MV-4-11 (cell line): Measurements from ENCODE around the gene GRM2.

Source experiments
- DNase-seq: peaks from one replicate; lab custom pipeline; 2025; lab: John Stamatoyannopoulos, UW

The GRM2 gene

DNA sequence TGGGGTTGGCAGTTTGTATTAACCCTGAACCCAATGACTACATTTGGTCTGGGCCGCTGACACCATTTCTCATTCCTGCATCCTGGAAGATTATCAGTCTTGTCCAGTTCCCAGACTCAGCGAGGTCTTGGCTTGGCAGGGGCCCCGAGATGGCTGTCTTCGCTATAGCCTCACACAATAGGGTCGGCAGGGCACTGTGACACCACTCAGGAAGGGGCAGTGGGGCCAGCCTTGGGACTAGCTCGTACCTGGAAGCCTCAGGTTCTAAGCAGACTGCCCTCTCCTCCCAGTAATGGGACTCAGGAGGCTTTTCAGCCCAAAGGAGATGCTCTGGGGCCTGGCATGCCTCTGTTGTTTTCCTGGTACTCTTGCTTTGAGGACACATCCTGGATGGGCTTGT is 26.7 kb upstream of the GRM2 start:
- no peak for DNase-seq

DNA sequence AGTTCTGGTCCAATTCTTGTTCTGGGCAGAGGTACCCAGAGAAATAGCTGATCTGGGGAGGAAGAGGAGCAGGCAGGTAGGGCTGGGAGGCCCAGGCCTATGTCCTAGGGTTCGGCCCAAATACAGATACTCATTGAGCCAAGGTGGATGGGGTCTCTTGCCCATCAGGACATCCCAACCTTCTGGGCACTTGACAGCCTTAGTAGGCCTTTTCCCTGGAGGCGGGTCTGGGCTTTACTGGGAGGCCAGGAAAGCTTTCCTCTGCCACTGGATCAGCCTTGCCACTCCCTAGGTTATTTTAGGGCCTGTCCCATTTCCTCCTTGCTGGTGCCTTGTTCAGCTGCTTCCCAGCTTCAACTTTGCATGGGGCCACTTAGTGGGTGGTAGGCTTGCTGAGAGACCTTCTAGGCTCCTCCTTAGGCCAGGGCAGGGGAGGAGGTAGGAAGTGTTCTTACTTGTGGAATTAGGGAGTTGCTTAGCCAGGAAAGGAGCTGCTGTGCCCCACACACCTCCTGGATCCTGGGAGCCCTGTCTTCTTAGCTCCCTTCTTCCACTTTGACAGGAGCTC is 26.1 kb upstream of the GRM2 start:
- DNase-seq: no peak

DNA sequence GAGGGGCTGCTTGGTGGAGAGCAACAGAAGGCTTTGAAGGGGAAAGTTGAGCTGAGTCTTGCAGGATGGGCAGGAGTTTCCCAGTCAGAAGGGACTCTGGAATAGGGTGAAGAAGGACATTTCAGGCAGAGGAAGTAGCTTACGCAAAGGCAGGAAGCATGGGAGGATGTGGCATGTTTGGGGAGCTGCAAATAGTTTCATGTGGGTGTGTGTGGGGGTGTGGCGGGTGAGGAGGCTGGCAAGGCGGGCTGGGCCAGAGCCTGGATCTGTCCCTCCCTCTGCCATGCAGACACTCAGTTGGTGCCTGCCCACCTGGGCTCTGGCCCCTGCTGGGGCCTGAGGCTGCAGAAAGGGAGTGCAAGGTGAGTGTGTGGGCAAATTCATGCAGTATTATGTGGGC is 25.4 kb upstream of the GRM2 start:
- peak; percentile 75 for DNase-seq

DNA sequence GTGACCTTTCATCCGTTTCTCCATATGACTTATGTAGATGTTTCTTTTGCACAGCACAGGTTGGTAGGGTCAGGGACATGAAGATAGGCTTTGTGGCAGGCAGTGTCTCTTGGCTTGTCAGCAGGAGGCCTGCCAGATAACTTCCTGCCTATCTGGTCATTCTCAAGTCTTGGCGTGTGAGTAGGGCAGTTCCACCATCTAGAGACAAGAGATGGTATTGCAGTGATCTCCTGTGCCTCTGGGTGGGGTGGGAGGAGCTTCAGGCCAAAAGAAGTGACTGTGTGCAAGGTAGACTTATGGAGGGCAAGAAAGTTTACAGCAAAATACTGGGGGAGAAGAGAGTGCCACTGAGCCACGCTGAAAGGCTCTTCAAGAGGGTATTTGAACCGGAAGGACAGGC is 24.8 kb upstream of the GRM2 start:
- DNase-seq: peak; percentile 93

DNA sequence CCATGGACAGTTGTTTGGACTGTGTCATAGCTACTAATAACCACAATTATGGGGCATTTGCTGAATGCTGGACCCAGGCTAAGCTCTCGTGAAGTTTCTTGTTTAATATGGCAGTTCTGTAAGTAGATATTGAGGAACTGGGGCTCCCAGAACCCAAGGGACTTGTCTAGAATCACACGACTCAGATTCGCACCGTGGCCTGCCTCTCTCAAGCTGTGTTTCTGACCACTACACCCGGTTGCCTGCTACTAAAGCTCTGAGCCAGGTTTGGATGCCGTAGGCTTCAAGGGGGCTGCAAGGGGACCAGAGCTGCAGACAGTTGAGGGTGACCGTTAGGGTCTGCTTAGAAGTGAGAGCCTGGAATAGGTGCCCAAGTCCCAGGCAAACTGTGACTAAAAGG is 24.3 kb upstream of the GRM2 start:
- DNase-seq: no peak

DNA sequence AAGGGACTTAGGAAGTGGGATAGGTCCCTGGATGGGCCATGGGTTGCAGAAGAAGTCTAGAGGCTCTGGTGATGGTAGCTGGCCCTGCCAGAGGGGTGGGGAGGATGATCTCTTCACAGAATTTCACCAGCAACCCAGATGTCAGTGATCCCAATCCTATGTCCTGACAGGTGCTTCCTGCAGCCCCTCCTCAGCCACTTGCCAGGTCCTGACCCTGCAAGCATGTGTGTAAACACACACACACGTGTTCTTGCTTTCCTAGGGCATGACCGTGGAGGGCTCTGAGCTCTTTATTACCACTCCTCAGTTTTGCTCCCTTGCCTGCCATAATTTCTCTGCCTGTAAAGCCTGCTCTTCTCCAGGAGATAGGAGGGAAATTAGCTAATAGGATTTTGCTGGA is 23.3 kb upstream of the GRM2 start:
- DNase-seq: no peak

DNA sequence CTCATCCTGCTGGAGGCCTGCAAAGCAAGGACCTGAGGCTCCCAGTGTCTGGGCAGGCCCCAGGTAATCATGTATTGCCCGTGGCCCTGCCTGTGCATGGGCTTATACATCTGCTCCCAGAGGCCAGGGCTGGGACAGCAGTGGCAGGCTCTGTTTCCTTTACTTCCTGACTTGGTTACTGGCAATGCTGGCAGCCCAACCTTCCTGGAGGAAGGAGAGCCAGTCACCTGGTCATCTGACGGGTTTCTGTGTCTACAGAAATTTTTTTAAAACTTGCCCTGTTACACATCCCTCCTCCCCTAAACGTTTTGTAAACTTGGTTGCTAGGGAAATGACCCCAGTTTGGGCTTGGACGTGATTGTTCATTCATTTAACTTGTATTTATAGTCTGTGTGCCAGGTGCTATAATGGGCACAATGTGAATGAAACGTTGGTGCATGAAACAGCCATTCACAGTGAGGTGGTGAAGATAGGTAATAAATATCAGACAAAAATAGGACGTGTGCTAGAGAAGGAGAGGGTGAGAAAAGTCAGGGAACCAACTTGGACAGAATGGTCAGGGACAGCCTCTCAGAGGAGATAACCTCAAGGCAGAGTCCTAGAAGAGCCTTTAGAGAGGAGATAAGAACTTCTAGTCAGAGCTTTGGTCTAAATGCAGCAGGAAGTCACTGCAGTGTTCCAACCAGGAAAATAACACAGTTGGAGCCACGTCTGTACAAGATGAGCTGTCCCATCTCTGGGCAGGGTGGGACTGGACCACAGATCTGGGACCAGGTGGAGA is 21.7 kb upstream of the GRM2 start:
- DNase-seq: no peak

DNA sequence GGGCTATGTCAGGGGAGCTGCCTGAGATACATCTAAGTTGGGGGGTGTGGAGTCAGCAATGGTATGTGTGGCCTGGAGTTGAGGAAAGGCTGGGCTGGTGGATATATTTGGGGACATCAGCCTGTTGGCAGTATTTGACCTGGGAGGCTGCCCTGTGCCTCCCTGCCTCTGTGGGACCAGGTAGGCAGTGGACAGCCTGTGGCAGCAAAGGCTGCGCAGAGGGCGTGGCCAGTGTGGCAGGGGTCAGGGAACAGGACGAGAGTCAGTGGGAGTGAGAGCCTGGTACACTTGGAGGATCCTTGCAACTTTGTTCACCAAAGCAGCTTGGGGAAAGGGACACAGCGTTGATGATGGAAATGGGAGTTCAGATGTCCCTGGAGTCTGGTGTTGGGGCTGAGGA is 20.8 kb upstream of the GRM2 start:
- no peak for DNase-seq

DNA sequence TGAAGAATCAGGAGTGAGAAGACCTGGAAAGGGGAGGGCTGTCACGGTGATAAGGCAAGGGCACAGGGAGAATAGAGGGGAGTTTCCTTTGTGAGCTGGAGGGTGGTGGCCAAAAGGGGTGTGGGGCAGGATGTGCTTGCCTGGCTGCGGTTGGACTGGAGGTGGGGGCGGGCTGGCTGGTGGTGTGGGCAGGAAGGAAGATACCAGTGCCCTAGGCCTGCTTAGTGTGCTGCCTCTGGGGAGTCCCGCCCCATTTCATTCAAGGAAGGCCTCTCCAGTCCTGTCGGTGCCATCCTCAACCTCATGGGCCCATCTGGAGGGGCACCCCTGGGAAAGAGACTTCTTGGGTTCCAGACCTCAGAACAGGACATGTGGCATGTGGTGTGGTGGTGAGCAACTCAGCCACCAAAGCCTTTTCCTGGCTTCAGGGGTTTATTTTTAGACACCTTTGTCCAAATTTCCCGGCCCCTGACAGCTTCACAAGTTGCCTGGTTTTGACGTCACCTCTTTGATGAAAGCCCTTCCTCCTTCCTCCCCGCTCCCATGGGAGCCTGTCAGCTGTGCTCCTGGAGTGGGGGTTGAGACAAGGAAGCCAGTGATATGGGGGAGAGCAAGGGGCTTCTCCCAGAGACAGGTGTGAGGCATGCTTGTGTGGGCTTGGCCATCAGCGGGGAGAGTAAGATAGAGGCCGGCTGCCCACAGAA is 20.2 kb upstream of the GRM2 start:
- DNase-seq: peak; percentile 73

DNA sequence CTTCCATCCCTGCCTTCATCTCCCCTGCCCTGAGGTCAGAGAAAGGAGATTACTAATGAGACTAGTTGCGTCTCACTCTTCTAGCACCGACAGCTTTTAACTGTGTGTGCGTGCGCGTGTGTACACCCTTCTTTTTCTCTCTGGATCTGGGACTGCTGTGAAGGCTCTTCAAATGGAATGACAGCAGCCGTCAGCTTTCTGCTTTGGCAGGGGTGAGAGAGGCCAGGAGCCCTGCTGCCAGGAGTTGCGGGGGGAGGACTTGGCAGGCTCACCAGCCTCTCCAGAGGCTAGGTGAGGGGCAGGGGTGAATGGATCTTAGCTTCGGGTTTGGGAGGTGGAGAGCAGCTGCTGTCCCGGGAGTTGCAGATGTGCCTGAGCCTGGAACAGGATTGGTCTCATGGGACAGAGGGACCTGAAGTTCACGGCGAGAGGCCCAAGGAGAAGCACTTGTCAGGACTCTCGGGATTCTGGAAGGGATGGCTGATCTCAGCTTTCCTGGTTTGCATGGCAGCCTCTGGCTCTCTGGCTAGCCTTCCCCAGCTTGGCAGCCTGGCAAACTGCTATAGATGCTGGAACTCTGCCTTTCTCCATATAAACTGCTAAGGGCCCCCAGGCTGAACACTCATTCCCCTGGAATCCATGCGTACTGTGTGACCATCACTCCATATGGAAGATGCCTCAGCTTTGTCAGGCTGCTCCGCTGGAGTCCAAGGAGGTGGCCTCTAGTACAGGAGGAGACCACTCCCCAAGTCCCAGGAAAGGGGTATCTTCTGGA is 19.2 kb upstream of the GRM2 start:
- DNase-seq: no peak

DNA sequence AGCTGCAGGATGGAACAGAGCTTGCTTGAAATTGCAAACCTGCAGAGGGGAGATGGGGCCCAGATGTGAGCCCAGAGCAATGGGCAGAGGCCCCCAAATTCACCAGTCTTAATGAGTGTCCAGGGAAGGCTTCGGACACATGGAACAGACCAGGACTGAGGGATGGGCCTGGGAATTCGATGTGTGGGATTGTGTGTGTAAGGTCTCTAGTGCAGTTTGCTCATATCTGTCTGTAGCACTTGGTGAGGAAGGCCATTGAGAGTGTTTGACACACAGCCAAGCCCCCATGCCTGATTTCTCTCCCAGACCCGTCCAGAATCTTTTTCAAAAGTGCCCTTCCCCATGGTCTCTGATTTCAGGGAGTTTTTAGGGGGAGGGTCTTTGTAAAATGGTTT is 18.7 kb upstream of the GRM2 start:
- no peak for DNase-seq

DNA sequence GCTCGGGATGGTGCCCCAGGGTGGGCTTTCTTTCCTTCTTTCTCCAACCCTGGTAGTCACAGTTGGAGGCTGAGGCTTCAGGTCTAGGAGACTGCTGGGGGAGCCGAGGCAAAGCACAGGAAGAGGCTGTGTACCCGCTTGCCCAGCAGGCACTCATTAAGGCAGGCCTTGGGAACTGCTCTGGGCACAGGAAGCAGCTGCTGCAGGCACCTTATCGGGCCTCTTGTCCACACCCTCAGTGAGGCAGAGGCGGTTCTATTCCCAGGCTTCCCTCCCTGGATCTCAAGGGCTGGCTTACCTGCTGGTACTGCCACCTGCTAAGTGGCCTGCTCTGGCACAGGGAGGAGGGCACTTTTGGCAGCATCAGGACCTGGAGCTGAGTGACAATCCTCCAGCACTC is 15.8 kb upstream of the GRM2 start:
- no peak for DNase-seq

DNA sequence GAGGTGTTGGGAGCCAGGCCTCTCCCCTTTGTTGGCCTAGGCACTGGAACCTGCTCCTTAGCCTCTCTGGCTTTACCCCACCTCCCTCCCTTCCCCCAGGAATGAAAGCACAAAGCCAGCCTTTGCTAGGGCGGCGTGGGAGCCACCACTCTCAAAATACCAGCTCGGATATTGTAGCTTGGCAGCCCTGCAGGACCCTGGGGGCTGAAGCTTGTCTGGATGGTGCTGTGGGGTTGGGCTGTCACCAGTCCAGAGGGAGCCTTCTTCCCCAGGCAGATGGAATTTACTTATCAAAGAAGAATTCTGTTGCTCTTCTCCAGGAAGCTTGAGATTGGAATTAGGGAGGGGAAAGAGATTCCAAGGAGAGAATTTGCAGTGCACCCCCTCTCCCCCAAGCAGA is 14.9 kb upstream of the GRM2 start:
- no peak for DNase-seq

DNA sequence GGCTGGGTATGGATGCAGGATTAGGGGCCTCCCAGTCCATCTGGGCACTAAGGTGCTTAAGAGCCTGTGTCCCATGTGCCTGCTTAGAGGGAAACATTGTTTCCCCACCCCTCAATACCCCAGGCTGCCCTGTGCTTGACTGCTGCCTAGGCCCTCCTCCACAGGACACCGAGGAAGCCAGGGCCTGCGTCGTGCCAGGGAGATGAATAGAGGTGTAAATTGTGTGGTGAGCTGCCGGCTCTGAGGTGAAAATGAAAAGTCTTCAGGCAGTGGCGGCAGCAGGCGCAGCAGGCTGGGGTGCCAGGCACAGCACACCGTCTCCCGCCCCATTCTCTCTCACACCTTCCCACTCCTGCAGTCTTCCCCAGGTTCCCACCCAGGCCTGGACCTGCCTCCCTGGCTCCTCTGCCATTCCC is 13.9 kb upstream of the GRM2 start:
- DNase-seq: no peak

DNA sequence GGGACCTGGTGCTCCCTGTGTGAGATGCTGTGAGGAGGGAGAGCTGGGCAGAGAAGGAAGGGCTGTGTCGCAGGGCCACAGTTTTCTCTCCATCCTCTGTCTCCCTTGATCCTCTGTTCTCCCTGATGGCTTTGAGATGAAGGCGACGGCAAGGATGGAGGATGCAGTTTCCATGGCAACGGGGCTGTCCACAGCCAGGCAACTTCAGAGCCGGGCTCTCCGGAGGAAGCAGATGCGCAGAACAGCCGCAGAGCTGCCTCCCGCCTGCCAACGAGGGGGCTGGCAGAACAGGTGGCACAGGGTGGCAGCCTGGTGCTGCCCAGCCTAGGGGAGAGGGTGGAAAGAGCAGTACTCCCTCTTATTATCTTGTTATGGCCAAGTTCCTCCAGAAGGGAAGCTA is 9.9 kb upstream of the GRM2 start:
- no peak for DNase-seq

DNA sequence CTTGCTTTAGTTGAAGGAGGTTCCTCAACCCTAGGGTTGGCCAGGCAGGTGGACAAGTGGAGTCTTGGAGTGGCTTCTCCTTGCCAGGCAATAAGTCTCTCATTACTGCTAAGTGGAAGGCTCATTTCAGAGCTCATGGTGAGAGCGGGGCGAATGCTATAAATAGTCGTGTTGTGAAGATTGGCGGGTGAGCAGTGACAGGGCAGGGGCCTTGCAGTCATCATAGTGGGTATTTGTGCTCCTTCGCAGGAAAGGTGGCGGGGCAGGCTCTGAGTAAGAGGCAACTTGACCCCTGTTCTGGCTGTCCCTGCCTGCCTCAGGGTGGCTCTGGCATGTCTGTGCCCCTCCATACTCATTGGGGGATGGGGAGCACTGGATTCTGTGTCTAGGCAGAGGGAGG is 8.7 kb upstream of the GRM2 start:
- DNase-seq: no peak

DNA sequence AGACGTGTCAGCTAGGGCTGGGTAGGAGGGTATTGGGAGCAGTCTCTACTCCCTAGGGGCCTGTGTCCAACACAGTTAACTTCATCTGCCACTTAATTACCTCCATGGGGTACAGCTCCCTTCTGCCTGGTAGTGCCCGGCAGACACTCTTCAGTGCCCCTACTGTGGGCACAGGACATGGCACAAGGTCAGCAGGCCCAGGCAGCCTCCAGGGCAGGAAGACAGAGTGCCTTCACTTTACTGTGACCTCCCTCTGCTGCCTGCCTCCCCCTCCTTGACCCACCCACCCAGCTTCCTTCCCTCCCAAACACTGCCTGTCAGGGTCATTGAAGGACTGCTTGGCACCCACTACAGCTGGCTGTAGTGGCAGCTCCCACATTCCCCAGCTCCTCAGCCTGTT is 6.5 kb upstream of the GRM2 start:
- DNase-seq: no peak

DNA sequence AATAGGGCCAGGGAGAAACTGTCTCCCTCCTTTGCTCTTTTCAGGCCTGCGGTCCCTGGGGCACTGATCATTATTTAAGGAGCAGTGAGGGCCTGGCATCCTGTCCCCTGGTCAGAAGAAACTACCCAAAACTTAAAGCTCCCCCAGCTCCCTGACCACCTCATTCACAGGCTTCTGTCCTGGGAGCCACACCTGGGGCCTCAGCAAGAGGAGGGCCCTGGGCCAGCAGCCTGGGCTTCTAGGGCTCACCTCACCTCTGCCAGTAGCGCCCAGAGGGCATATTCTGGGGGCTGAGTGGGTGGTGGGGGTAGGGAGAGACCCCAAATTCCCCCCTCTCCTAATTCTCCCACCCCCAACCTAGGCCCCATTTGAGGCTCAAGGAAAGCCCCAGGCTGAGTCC is 4.7 kb upstream of the GRM2 start:
- no peak for DNase-seq

DNA sequence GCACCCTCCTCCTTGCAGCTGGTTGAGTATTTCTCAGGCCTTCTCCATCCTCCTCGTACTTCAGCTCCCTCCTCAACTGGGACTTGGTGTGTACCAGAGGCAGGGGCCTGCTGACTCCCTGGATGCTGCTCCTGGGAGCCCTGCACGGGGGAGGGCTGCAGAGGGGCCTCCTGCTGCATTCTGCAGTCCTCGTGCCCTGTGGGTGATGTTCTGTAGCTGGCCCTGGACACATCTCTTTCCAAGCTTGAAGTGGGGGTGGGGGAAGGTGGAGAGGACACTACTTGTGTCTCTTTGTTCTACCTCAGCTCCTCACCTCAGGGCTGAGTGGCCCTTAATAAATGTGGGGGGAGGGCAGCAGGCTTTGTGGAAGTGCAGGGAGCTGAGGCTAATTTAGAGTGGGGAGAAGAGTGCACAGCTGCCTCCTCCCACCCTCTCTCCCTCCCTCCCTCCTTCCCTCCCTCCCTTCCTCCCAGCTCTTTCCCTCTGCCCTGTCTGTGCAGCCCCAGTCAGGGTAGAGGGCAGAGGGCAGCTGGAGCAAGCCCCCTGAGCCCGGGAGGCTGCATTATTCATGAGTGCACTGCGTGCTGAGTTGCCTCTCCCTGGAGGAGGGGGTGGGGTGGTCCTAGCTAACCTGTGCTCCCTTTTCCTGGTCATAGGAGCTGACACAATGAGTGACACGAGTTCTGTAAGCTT is 3.7 kb upstream of the GRM2 start:
- DNase-seq: no peak

DNA sequence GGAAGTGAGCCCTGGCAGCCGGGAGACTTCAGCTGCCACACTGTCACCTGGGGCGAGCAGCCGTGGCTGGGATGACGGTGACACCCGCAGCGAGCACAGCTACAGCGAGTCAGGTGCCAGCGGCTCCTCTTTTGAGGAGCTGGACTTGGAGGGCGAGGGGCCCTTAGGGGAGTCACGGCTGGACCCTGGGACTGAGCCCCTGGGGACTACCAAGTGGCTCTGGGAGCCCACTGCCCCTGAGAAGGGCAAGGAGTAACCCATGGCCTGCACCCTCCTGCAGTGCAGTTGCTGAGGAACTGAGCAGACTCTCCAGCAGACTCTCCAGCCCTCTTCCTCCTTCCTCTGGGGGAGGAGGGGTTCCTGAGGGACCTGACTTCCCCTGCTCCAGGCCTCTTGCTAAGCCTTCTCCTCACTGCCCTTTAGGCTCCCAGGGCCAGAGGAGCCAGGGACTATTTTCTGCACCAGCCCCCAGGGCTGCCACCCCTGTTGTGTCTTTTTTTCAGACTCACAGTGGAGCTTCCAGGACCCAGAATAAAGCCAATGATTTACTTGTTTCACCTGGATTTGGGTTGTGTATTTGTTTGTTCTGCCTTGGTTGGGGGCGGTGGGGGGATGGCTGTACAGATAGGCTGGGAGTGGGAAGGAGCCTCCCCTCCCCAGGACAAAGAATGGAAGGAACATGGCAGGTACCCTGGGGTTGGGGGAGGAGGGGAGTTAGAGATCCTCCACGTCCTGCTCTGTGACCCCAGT is 2.9 kb upstream of the GRM2 start:
- no peak for DNase-seq

DNA sequence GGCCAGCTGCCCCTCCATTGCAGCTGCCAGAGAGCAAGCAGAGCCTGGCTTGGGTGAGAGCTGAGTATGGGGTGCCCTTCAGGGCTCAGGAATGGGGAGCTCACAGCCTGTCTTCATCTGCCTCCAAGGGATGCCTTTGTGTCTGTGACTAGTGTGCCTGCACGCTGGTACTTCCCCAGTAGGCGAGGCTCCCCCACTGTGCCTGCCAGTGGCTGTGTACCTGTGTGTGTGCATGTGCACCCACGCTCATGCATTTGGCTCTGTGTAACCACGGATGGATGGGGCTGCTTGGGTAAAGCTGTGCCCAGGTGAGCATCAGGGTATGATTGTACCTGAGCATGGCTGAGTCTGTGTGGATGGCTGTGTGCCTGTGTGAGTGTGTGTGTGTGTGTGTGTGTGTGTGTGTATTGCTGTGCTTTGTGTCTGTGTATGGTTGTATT is 2.3 kb upstream of the GRM2 start:
- no peak for DNase-seq
